GM18951 (cell line): ENCODE results near the gene SLC1A6.
"Not testable (repeated sequence)": the region's sequence is repeated elsewhere in the genome, so short reads cannot be mapped to it uniquely, and the experiment has no call there.

Source experiments
- POLR2A ChIP-seq: IDR thresholded peaks from 4 replicates; pipeline ENCODE4 v1.6.1; 2011; ENCODE audit warnings: mild to moderate bottlenecking; ENCODE audit not compliant: insufficient read length, insufficient read depth; ENCODE audit errors: extremely low read depth
- in situ Hi-C: fragments of 300-500 bp; cut with MboI; formaldehyde crosslinking; loops from one replicate; pipeline ENCODE4 v1.12.0; 2022; ENCODE audit warnings: low sequenced_read_pairs, mixed read lengths, inconsistent platforms; ENCODE audit not compliant: unreplicated experiment

The SLC1A6 gene

DNA sequence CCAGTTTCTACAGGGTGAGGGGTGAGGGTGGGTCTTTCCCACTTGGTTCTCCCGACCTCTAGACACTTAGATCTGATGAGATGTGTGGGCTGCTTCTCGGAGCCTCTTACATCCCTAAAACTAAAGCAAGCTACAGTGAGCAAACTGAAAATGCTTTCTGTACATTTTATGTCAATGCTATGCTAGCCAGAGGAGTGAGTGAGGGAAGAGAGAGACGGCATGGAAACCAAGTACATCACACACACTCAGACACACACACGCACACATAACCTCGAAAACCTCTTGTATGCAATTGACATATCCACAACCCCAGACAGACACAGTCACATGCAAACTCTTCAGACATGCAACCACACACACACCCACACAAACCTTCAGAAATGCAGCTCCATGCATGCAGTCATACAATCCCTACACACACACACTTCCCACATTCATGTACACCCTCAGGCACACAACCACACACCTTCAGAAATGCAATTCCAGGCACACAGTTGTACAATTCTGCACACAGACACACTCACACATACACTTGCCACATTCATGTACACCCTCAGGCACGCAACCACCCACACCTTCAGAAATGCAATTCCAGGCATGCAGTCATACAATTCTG is 1.4 kb downstream of the SLC1A6 start:
- in situ Hi-C loops, result no loop called here
- TF ChIP-seq POLR2A, result no peak

- in situ Hi-C loops, result no loop called here
- TF ChIP-seq POLR2A, result no peak
These were observed 2.5 kb downstream of the SLC1A6 start for GRCh38 chr19:14977128-14977527.

DNA sequence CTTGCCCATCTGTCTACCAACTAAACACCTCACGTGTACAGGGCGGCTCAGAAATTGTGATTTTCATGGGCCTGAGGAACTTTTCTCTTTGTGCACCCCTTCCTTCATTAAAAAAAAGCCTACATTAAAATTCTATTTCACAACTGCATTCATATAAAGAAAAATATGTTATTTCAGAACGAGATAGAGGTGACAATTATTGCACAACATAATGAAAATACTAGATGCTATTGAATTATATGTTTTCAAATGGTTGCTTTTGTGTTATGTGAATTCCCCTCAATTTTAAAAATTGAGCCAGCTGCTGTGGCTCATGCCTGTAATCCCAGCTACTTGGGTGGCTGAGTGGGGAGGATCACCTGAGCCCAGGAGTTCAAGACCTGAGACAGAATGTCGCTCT is 5.2 kb downstream of the SLC1A6 start:
- TF ChIP-seq POLR2A, result no peak
- in situ Hi-C loops, result no loop called here

DNA sequence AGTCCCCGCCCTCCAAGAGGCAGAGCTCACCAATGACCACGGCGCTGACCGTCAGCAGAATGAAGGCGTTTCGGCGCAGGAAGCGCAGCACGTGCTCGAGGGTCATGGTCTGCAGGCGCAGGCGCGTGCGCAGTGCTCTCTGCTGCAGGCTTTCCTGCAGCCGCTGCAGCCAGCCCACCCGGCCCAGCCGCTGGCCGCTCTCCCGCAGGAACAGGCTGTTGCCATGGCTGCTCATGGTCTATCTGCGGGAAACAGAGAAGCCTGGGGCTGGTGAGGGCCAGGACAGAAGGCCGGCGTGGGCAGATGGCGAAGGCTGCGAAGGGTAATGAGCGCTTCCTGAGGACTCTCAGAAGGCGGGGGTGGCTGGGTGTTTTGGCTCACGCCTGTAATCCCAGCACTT is 7.0 kb downstream of the SLC1A6 start:
- in situ Hi-C loops, result no loop called here
- TF ChIP-seq POLR2A, result no peak

GRCh38 chr19:14971474-14971873 is 8.2 kb downstream of the SLC1A6 start:
- TF ChIP-seq POLR2A, result no peak
- in situ Hi-C loops, result no loop called here

DNA sequence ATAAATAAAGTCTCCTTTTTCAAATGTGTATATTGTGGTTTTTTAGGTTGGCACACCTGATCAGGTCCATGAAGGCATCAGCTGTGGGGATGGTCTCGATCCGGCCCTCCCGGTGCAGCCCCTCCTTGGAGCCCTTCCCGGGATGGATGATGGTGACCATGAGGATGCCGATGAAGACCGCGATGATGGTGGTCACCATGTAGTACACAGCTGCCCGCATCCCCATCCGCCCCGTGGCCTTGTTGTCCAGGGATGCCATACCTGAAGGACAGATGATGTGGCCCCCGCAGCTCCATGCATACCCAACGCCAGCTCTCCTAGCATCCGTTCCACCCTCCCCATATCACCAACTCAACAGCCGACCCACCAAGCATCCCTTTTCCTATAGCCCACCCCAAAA is 11.4 kb downstream of the SLC1A6 start:
- in situ Hi-C loops, result no loop called here
- TF ChIP-seq POLR2A, result no peak

DNA sequence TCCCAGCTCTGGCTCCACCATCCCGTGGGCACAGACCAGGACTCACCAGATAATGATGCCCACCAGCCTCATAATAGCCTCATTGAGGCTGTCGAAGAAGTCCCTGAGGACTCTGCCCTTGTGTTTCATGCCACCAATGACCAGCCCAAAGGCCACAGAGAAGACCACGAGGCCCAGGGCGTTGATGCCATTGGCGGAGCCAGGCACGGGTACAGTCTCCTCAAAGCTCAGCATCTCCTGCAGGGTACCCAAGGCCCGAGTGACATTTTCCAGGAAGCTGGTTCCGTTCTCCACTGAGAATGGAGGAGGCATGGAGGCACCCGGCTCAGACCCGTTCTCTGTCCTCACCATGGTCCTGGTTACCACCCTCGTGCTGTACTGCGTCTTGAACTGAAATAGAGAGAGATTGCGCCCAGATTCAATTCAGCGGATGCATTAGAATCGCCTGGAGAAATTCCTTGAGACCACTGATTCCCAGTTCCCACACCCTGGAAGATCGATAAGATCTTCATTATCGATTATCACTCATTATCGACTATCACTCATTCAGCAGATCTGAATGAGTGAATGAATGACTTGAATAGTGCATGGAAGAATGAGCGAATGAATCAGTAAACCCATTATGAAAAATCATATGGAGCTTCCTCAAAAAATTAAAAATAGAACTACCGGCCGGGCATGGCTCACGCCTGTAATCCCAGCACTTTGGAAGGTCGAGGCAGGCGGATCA is 17.5 kb downstream of the SLC1A6 start:
- no peak for TF ChIP-seq POLR2A
- in situ Hi-C loops, result no loop called here

GRCh38 chr19:14959263-14959662 is 20.4 kb downstream of the SLC1A6 start:
- no peak for TF ChIP-seq POLR2A
- in situ Hi-C loops, result no loop called here

DNA sequence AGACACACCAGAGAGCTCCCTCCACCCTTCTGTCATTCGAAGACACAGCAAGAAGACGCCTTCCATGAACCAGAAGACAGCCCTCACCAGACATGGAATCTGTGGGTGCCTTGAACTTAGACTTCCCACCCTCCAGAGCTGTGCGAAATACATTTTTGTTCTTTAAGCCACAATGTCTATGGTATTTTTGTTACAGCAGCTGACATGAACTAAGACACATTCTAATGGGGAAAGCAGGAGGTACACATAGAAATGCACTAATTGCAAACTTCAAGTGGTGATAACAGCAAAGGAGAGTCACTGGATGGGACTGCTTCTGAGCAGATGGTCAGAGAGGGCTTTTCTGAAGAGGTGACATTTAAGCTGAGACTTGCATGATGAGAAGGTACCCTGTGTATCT is 22.2 kb downstream of the SLC1A6 start:
- in situ Hi-C loops, result no loop called here
- no peak for TF ChIP-seq POLR2A

GRCh38 chr19:14954071-14954655 is 25.5 kb downstream of the SLC1A6 start:
- in situ Hi-C loops, result no loop called here
- TF ChIP-seq POLR2A, result no peak

DNA sequence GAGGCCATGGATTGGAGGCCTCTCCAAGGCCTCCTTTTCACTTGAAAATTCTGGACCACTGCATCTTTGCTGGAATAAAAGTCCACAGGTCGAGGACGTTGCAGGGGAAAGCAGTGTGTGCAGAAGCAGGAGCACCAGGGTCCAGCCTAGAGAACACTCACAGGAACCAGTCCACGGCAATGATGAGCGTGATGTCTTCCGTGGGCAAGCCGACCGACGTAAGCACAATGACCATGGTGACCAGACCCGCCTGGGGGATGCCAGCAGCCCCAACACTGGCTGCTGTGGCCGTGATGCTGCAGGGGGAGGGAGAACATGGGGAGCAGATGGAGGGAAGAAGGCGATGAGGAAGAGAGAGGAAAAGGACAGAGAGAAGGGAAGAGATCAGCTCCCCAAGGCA is 26.9 kb downstream of the SLC1A6 start:
- in situ Hi-C loops, result no loop called here
- no peak for TF ChIP-seq POLR2A

DNA sequence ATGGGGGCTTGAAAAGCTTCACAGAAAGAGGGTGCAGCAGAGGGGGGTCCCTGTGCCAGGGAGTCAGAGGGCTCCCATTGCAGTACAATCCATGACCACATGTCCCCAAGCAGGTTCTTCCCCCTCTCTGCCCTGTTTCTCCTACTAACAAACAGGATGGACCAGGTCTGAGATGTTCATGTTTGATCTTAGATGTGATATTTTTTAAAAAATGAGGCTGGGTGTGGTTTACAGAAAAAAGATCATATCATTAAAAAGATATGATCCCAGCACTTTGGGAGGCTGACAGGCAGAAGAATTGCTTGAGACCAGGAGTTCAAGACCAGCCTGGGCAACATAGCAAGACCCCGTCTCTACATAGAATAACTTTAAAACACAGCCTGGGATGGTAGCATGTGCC is 29.2 kb downstream of the SLC1A6 start:
- in situ Hi-C loops, result no loop called here
- no peak for TF ChIP-seq POLR2A

GRCh38 chr19:14949876-14950275 is 29.8 kb downstream of the SLC1A6 start:
- TF ChIP-seq POLR2A, result no peak
- in situ Hi-C loops, result no loop called here

DNA sequence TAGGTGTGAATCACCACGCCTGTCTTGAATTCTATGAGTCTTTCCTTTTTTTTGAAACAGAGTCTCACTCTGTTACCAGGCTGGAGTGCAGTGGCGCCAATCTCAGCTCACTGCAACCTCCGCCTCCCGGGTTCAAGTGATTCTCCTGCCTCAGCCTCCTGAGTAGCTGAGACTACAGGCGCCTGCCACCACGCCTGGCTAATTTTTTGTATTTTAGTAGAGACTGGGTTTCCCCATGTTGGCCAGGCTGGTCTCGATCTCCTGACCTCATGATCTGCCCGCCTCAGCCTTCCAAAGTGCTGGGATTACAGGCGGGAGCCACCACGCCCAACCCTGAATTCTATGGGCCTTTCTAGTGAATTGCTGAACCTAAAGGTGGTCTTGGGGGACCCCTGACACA is 30.3 kb downstream of the SLC1A6 start:
- in situ Hi-C loops, result not testable (repeated sequence)
